Osteocyte (in vitro differentiated cells): Measurements from ENCODE around the gene NPC1L1. TPM values are rescaled to one million over a fixed set of nuclear protein-coding genes. Genes with fewer than 3 reads are reported as not detected.

ENCODE experiments used
- DNase-seq: peaks from one replicate; pipeline ENCODE4 v3.0.0; 2021; ENCODE audit warnings: mixed read lengths; ENCODE audit not compliant: unreplicated experiment; ENCODE audit errors: extremely low spot score
- H3K27ac Mint-ChIP-seq: one replicate; pipeline ENCODE4 v1.8.0; 2021; ENCODE audit warnings: mild to moderate bottlenecking, mixed read lengths; ENCODE audit not compliant: unreplicated experiment
- H3K27me3 Mint-ChIP-seq: one replicate; pipeline ENCODE4 v1.8.0; 2021; ENCODE audit warnings: mixed read lengths; ENCODE audit not compliant: unreplicated experiment
- H3K36me3 Mint-ChIP-seq: one replicate; pipeline ENCODE4 v1.8.0; 2021; ENCODE audit warnings: mixed read lengths; ENCODE audit not compliant: unreplicated experiment
- H3K4me1 Mint-ChIP-seq: one replicate; pipeline ENCODE4 v1.8.0; 2021; ENCODE audit warnings: mixed read lengths; ENCODE audit not compliant: unreplicated experiment
- H3K4me3 Mint-ChIP-seq: one replicate; pipeline ENCODE4 v1.8.0; 2021; ENCODE audit warnings: mild to moderate bottlenecking, moderate library complexity, mixed read lengths; ENCODE audit not compliant: unreplicated experiment
- H3K9me3 Mint-ChIP-seq: one replicate; pipeline ENCODE4 v1.8.0; 2021; ENCODE audit warnings: mixed read lengths; ENCODE audit not compliant: unreplicated experiment
- CTCF ChIP-seq: fragments of 200-600 bp; sonication (generic); IDR thresholded peaks from 2 replicates; pipeline ENCODE4 v1.5.0; 2021; ENCODE audit warnings: antibody characterized with exemption, mild to moderate bottlenecking, moderate library complexity
- total RNA-seq: library from RNA; stranded (reverse); gene quantifications from 2 replicates; pipeline ENCODE4 v1.2.1, GENCODE V29; 2021

The NPC1L1 gene
- total RNA-seq, 1 donor from 2014 or later = not detected

- TF ChIP-seq CTCF = no peak
- no peaks in the 10 kb centered on the region for H3K36me3 Mint-ChIP-seq
- peaks cover 71% of the 10 kb centered on the region for H3K27me3 Mint-ChIP-seq
- no peak overlapping the region for H3K4me3 Mint-ChIP-seq
- no peaks in the 10 kb centered on the region for H3K9me3 Mint-ChIP-seq
- H3K27ac Mint-ChIP-seq = no peak overlapping the region
- H3K4me1 Mint-ChIP-seq = no peaks in the 10 kb centered on the region
- no peak for DNase-seq
Measured at GRCh38 chr7:44505595-44505994, 35.5 kb downstream of the NPC1L1 start.

DNA sequence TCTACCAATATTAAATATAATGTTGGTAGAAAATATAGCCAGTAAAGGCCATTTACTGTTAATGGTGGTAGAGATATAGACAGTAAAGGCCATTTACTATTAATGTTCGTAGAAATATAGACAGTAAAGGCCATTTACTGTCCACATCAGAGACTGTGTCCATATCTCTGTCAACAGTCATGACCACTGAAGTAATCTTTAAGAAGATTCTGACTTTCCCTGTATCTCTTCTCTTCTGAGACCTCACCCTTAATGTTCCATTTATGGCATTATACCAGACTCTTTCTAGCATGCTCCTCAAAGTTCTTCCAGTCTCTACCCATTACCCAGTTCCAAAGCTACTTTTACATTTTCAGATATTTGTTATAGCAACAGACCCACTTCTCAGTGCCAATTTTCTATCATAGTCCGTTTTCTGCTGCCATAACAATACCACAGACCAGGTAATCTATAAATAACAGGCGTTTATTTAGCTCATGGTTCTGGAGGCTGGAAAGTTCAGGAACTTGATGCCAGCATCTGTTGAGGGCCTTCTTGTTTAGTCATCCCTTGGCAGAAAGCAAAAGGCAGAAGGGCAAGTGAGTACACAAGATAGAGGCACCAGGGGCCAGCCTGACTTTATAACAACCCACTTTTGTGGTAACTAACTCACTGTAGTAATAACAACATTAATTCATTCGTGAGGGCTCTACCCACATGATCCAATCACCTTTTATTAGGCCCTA, 42.7 kb downstream of the NPC1L1 start:
- TF ChIP-seq CTCF = no peak
- H3K4me1 Mint-ChIP-seq = no peaks in the 10 kb centered on the region
- no peak for DNase-seq
- H3K36me3 Mint-ChIP-seq = no peaks in the 10 kb centered on the region
- H3K4me3 Mint-ChIP-seq = no peak overlapping the region
- H3K27me3 Mint-ChIP-seq = peaks cover 60% of the 10 kb centered on the region
- H3K9me3 Mint-ChIP-seq = no peaks in the 10 kb centered on the region
- H3K27ac Mint-ChIP-seq = no peak overlapping the region

GRCh38 chr7:44497155-44498027, 43.7 kb downstream of the NPC1L1 start:
- H3K9me3 Mint-ChIP-seq = no peaks in the 10 kb centered on the region
- no peaks in the 10 kb centered on the region for H3K4me1 Mint-ChIP-seq
- no peak overlapping the region for H3K4me3 Mint-ChIP-seq
- peaks cover 54% of the 10 kb centered on the region for H3K27me3 Mint-ChIP-seq
- no peaks in the 10 kb centered on the region for H3K36me3 Mint-ChIP-seq
- TF ChIP-seq CTCF = no peak
- H3K27ac Mint-ChIP-seq = no peak overlapping the region
- no peak for DNase-seq

DNA sequence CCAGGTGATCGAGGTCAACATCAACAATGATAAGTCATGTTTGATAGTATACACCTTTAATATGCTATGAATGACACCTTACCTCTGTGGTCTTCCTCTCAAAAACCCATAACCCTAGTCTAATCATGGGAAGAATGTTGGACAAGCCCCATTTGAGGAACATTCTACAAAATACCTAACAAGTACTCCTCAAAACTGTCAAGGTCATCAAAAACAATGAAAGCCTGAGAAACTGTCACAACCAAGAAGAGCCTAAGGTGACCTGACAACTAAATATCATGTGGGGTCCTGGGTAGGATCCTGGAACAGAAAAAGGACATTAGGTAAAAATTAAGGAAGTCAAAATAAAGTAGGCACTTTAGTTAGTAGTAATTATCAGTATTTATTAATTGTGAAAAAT, 44.7 kb downstream of the NPC1L1 start:
- DNase-seq = no peak
- Mint-ChIP-seq H3K9me3 (no peaks in the 10 kb centered on the region), H3K27me3 (peaks cover 46% of the 10 kb centered on the region), H3K4me3 (no peak overlapping the region), H3K4me1 (no peaks in the 10 kb centered on the region), H3K36me3 (no peaks in the 10 kb centered on the region), H3K27ac (no peak overlapping the region)
- no peak for TF ChIP-seq CTCF

DNA sequence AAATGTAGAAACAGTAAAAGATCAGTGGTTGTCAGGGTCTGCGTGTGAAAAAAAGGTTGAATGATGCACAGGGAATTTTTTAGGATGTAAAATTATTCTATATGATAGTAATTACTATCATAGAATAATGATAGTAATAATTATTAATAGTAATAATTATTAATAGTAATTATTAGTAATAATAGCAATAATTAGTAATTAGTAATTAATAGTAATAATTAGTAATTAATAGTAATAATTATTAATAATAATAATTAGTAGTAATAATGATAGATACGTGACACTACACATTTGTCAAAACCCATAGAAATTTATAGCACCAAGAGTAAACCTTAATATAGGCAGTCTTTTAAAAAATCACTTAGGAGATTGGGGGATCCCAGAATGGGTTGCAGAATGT, 46.2 kb downstream of the NPC1L1 start:
- TF ChIP-seq CTCF = no peak
- Mint-ChIP-seq H3K27me3 (peaks cover 36% of the 10 kb centered on the region), H3K4me1 (peaks cover 5% of the 10 kb centered on the region), H3K9me3 (no peaks in the 10 kb centered on the region), H3K36me3 (no peaks in the 10 kb centered on the region), H3K4me3 (no peak overlapping the region), H3K27ac (no peak overlapping the region)
- DNase-seq = no peak
